ENCODE results near the gene KPNA4. TPM values are rescaled to one million over a fixed set of nuclear protein-coding genes. Genes with fewer than 3 reads are reported as not detected.

KPNA4 gene
- total RNA-seq, 1 experiment from 2014 or later: 76.7 TPM

DNA sequence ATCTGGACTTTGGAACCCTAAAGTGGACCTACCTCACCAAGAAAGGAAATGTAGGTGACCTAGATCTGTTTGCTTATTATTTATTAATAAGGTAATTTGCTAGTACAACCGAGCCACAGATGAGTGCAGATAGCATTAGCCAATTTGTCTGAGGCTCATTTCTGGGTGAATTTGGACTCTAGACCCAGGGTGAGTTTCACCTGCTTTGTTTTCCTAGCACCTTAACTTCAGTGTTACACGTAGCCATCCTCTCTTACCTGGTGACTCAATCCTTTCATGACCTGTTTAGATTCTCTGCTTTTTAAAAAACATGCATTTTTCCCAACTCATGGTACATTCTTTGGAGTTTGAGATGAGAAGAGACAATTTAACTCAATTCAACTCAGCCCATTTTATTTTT, 33.5 kb upstream of the KPNA4 start:
- H3K4me3 Mint-ChIP-seq: no peak overlapping the region
- no peaks in the 10 kb centered on the region for H3K79me2 ChIP-seq (ENCODE audit: insufficient read depth, low read length)
- no peak overlapping the region for H2BK120ac ChIP-seq (ENCODE audit: low read depth, low read length, poor library complexity, severe bottlenecking)
- no peak overlapping the region for H3K23ac ChIP-seq (ENCODE audit: insufficient read length, low read depth, low read length)
- H3K23me2 ChIP-seq (ENCODE audit: insufficient read length, low read depth, low read length, poor library complexity, severe bottlenecking): no peaks in the 10 kb centered on the region
- no peak for DNase-seq
- no peak overlapping the region for H3K27ac Mint-ChIP-seq
- no peak overlapping the region for H2BK5ac ChIP-seq (ENCODE audit: insufficient read length, low read length)
- no peaks in the 10 kb centered on the region for H3K27me3 ChIP-seq (ENCODE audit: insufficient read depth, low read length)
- no peak overlapping the region for H3T11ph ChIP-seq (ENCODE audit: low read length)
- no peak overlapping the region for H3K9ac ChIP-seq (ENCODE audit: extremely low read depth, insufficient read length, low read length)
- no peak overlapping the region for H2BK12ac ChIP-seq (ENCODE audit: insufficient read length, low read depth, low read length)
- H3K4me1 ChIP-seq (ENCODE audit: insufficient read depth, low read length): no peaks in the 10 kb centered on the region
- TF ChIP-seq CTCF (conservative IDR thresholded peaks at IDR 0.05): no peak
- no peak overlapping the region for H2BK15ac ChIP-seq (ENCODE audit: low read depth, low read length)
- H4K91ac ChIP-seq (ENCODE audit: insufficient read length, low read depth, low read length): no peak overlapping the region
- H4K20me1 ChIP-seq (ENCODE audit: control insufficient read depth, insufficient read depth, insufficient read length): no peaks in the 10 kb centered on the region
- no peak overlapping the region for H2BK20ac ChIP-seq (ENCODE audit: low read depth, low read length, poor library complexity, severe bottlenecking)
- H4K5ac ChIP-seq (ENCODE audit: insufficient read length, low read depth, low read length): no peak overlapping the region
- no peak overlapping the region for H3K56ac ChIP-seq (ENCODE audit: insufficient read length, low read depth, low read length)
- no peak overlapping the region for H3K18ac ChIP-seq (ENCODE audit: insufficient read length, low read depth, low read length)
- H3K9me3 ChIP-seq (ENCODE audit: control insufficient read depth, low read depth, low read length): no peaks in the 10 kb centered on the region
- H2AK5ac ChIP-seq (ENCODE audit: insufficient read length, low read length): no peak overlapping the region
- no peak overlapping the region for H3K27ac ChIP-seq (ENCODE audit: insufficient read length, low read depth, low read length)
- no peaks in the 10 kb centered on the region for H3K36me3 Mint-ChIP-seq (ENCODE audit: insufficient read depth in 1 of 3, low read depth in 3 of 3)
- no peak overlapping the region for H4K8ac ChIP-seq (replicated peaks; ENCODE audit: insufficient read length, low read depth, low read length)
- no peak overlapping the region for H3K14ac ChIP-seq (ENCODE audit: insufficient read depth, low read length)
- H3K4me1 Mint-ChIP-seq: no peaks in the 10 kb centered on the region
- no peak overlapping the region for H2AFZ ChIP-seq (ENCODE audit: low read length)
- no peaks in the 10 kb centered on the region for H3K27me3 Mint-ChIP-seq (ENCODE audit: low read depth)
- no peaks in the 10 kb centered on the region for H3K9me3 Mint-ChIP-seq
- H3K4ac ChIP-seq (ENCODE audit: low read depth, low read length): no peak overlapping the region
- H3K79me1 ChIP-seq (ENCODE audit: insufficient read depth, low read depth, low read length, poor library complexity, severe bottlenecking): no peaks in the 10 kb centered on the region
- no CpG with 5 or more reads among the region's 2 CpGs for WGBS (ENCODE audit: extremely low coverage, insufficient read length, low lambda C conversion rate)
- no peak overlapping the region for H3K4me2 ChIP-seq (ENCODE audit: insufficient read depth, insufficient read length, low read length)
